ENCODE data around the gene ALDH18A1. TPM values are rescaled to one million over a fixed set of nuclear protein-coding genes. Genes with fewer than 3 reads are reported as not detected.
"Not testable (repeated sequence)": the region's sequence is repeated elsewhere in the genome, so short reads cannot be mapped to it uniquely, and the experiment has no call there.

The ALDH18A1 gene
- total RNA-seq, 1 experiment from 2014 or later: 56.6 TPM

- DNase-seq (ENCODE audit: low read depth): no peak
These were observed 6.3 kb downstream of the ALDH18A1 start for GRCh38 chr10:95650232-95650631.

GRCh38 chr10:95648138-95648537, 8.4 kb downstream of the ALDH18A1 start:
- DNase-seq (ENCODE audit: low read depth): no peak

GRCh38 chr10:95646160-95646559, 10.4 kb downstream of the ALDH18A1 start:
- DNase-seq (ENCODE audit: low read depth): no peak

DNA sequence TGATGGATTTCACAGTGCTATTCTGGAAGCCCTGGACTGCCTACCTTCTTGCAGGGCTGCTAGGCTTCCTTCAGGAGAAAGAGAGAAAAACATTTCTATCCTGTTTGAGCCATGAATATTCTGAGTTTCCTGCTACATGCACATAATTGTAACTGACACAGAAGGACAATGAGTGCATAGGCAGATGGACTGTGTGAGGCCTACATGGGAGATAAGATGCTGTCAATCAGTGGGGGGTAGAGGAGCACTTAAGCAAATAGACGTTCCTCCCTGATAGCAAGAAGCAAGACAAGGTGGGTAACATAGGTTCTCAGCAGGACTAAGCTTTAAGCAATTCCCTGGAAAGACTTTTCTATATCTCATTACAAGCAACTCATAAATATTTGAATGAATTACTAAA, 11.6 kb downstream of the ALDH18A1 start:
- DNase-seq (ENCODE audit: low read depth): no peak

GRCh38 chr10:95640891-95641315, 15.6 kb downstream of the ALDH18A1 start:
- no peak for DNase-seq (ENCODE audit: low read depth)

DNA sequence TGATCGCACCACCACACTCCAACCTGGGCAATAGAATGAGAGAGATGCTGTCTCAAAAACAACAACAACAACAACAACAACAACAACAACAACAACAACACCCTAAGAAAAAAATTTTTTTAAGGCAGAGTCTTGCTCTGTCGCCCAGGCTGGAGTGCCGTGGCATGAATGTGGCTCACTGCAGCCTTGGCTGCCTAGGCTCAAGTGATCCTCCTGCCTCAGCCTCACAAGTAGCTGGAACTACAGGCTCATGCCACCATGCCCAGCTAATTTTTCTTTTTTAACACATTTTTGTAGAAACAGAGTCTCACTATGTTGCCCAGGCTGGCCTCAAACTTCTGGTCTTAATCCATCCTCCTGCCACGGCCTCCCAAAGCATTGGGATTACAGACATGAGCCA, 18.6 kb downstream of the ALDH18A1 start:
- no peak for DNase-seq (ENCODE audit: low read depth)

DNA sequence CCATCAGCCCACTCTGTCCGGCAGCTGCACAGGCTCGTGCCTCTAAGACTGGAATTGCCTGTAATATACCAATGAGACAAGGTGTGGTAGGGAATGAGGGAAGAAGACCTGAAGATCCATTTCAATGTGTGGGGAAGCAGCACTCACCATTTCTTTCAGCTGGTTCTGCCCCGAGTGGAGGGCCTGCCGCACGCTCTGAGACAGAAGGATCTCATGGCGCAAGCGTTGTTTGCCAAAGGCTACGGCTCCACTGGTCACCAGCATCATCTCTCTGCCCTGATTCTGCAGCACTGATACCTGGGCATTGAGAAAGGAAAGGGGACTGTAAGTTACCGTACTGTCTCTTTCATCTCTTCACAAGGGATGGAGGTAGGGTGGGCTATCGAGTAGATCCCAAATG, 19.4 kb downstream of the ALDH18A1 start:
- no peak for DNase-seq (ENCODE audit: low read depth)

- no peak for DNase-seq (ENCODE audit: low read depth)
These were observed 21.2 kb downstream of the ALDH18A1 start for GRCh38 chr10:95635319-95635733.

GRCh38 chr10:95628786-95629185, 27.7 kb downstream of the ALDH18A1 start:
- DNase-seq (ENCODE audit: low read depth): no peak

GRCh38 chr10:95626500-95626899, 30.0 kb downstream of the ALDH18A1 start:
- no peak for DNase-seq (ENCODE audit: low read depth)

- DNase-seq (ENCODE audit: low read depth): not testable (repeated sequence)
These were observed 36.1 kb downstream of the ALDH18A1 start for GRCh38 chr10:95620415-95620814.

DNA sequence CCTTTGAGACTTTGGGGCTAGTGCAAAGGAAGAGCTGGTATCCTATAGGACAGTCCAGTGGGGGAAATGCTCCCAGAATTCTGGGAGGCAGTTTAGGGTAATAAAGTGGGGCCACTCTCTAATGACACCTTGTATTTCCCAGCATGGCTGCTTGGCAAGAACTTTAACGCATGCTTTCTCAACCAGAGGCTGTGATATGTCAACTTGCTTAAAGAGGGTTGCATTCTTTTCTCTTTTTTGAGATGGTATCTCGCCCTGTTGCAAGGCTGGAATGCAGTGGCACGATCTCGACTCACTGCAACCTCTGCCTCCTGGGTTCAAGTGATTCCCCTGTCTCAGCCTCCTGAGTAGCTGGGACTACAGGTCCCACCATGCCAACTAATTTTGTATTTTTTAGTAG, 38.4 kb downstream of the ALDH18A1 start:
- no peak for DNase-seq (ENCODE audit: low read depth)

- DNase-seq (ENCODE audit: low read depth): no peak
These were observed 40.1 kb downstream of the ALDH18A1 start for GRCh38 chr10:95616446-95616845.

- no peak for DNase-seq (ENCODE audit: low read depth)
These were observed 43.2 kb downstream of the ALDH18A1 start for GRCh38 chr10:95613330-95613729.

DNA sequence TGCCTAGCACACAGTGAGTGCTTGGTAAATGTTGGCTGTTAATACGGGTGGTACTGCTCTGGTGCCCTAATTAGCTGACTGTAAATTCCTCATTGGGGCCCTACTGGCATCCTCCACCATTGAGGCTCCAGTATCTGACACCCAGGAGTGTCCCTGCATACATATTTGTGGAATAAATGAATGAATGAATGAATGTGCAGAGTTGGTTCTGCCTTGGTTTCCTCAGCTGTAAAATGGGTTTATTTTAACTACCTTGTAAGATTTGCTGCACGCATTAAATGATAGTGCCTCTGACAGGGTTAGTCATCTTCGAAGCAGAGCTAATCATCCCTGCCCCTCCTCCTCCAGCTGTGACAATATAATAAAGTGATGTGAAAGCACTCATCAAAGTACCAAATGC, 45.8 kb downstream of the ALDH18A1 start:
- DNase-seq (ENCODE audit: low read depth): no peak

- DNase-seq (ENCODE audit: low read depth): no peak
These were observed 49.6 kb downstream of the ALDH18A1 start for GRCh38 chr10:95606922-95607321.

- DNase-seq (ENCODE audit: low read depth): no peak
These were observed 51.3 kb downstream of the ALDH18A1 start for GRCh38 chr10:95605163-95605562.

DNA sequence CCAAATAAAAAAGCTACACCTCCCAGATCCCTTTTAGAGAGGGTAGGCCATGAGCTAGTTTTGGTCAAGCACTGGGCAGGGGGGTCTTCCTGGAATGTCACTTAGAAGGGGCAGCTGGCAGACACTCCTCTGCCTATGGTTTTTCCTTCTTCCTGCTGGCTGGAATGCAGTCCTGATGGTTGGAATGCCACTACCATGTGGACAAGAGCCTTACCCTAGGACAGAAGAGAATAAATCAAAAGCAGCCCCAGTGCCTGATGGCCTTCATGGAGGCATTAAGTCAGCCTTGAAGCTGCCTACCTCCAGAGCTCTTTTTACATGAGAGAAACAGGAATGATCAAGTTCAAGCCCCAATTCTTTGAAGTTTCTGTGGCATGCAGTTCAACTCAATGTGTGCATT, 51.9 kb downstream of the ALDH18A1 start:
- no peak for DNase-seq (ENCODE audit: low read depth)

- DNase-seq (ENCODE audit: low read depth): no peak
These were observed 54.1 kb downstream of the ALDH18A1 start for GRCh38 chr10:95602382-95602781.

DNA sequence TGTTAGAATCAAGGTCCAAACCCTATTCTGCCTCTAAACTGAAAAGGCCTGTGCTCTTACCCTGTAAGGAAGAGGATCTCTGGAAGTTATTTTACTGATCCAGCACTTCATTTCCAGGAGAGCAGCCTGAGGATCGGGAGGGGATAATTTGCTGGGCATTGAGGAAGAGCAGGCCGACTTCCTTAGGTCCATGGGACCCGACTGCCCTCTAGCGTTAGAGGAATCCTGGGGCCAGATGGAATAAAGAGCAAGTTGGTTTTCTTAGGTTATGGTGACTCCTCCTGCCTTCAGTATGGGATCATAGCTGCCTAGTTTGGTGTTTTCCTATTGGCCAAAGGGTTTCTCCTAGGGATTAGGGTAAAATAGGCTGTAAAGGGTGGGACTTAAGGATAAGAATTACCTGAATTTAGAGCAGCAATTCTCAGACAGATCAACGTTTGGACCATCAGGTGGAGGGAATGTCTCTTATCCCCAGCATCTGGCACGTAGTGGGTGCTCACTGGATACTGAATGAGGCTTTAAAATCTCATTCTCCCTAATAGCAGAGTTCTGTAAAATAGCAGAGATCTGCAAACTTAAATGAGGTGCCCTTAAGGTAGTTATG, 55.3 kb downstream of the ALDH18A1 start:
- peak; percentile 81 for DNase-seq (ENCODE audit: low read depth)

GRCh38 chr10:95600158-95600557, 56.4 kb downstream of the ALDH18A1 start:
- DNase-seq (ENCODE audit: low read depth): no peak

GRCh38 chr10:95597788-95598187, 58.7 kb downstream of the ALDH18A1 start:
- DNase-seq (ENCODE audit: low read depth): no peak

- no peak for DNase-seq (ENCODE audit: low read depth)
These were observed 68.5 kb downstream of the ALDH18A1 start for GRCh38 chr10:95588025-95588424.

DNA sequence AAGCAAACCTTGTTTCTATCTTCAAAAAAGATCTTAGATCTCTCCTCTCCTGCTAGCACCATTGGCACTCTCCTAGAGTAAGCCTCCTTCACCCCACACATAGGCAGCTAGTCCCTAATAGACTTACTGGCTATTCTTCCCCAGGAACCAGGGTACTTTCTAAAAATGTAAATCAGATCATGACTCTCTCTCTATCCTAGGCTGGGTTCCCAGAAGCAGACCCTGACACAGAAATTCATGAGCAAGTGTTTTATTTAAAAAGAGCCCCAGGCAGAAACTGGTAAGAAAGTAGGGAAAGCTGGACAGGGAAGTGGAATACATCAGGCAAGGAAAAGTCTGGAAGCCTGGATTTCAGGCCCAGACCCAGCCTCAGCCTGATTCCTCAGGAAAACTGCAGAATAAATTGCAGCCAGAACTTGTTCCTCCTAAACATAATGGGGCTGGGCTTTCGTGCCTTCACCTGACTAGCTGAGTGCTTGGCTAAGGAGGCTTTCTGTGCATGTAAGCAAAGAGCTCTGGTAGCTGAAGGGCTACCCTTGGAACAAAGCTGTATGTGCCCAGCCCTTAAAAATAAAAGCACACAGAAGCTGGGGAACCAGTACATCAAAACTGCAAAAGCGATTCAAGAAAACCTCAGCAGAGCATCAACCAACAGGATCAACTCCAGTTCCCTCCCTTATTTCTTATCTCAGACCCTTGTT, 76.5 kb downstream of the ALDH18A1 start:
- no peak for DNase-seq (ENCODE audit: low read depth)
